ENCODE results near the gene CHST7. TPM values are rescaled to one million over a fixed set of nuclear protein-coding genes. Genes with fewer than 3 reads are reported as not detected.

CHST7 gene
- total RNA-seq, 1 donor from 2014 or later, result 13.8 TPM

GRCh38 chrX:46571423-46572339, 1.9 kb upstream of the CHST7 start:
- DNase-seq (no peak), ATAC-seq (no peak)
- intact Hi-C loops (cut with micrococcal nuclease), result no loop called here

GRCh38 chrX:46572340-46572936, 1.1 kb upstream of the CHST7 start:
- no peak for ATAC-seq
- DNase-seq, result no peak
- intact Hi-C loops (cut with micrococcal nuclease), result no loop called here

- intact Hi-C loops (cut with micrococcal nuclease), result no loop called here
- DNase-seq, result peak; percentile 66
- ATAC-seq, result peak; percentile 36
Observed at GRCh38 chrX:46573892-46574773, 568 bp downstream of the CHST7 start.

- DNase-seq, result peak; percentile 59
- intact Hi-C loops (cut with micrococcal nuclease), result no loop called here
- peak; percentile 25 for ATAC-seq
Observed at GRCh38 chrX:46574774-46575381, 1.3 kb downstream of the CHST7 start.

GRCh38 chrX:46575586-46575985, 2.0 kb downstream of the CHST7 start:
- ATAC-seq (no peak), DNase-seq (no peak)
- intact Hi-C loops (cut with micrococcal nuclease), result no loop called here

- intact Hi-C loops (cut with micrococcal nuclease), result no loop called here
- peak; percentile 31 for DNase-seq
- peak; percentile 29 for ATAC-seq
Observed at GRCh38 chrX:46575991-46576392, 2.4 kb downstream of the CHST7 start.

GRCh38 chrX:46576458-46576857, 2.9 kb downstream of the CHST7 start:
- DNase-seq (peak; percentile 40), ATAC-seq (peak; percentile 14)
- intact Hi-C loops (cut with micrococcal nuclease), result no loop called here

GRCh38 chrX:46577221-46578005, 3.8 kb downstream of the CHST7 start:
- intact Hi-C loops (cut with micrococcal nuclease), result no loop called here
- no peak for DNase-seq
- peak; percentile 2 for ATAC-seq

- DNase-seq (no peak), ATAC-seq (no peak)
- intact Hi-C loops (cut with micrococcal nuclease), result no loop called here
Observed at GRCh38 chrX:46579250-46579649, 5.7 kb downstream of the CHST7 start.

GRCh38 chrX:46580613-46581012, 7.0 kb downstream of the CHST7 start:
- no peak for ATAC-seq
- no peak for DNase-seq
- intact Hi-C loops (cut with micrococcal nuclease), result no loop called here

GRCh38 chrX:46582325-46582724, 8.8 kb downstream of the CHST7 start:
- no peak for ATAC-seq
- intact Hi-C loops (cut with micrococcal nuclease), result no loop called here

GRCh38 chrX:46582966-46583365, 9.4 kb downstream of the CHST7 start:
- DNase-seq, result no peak
- intact Hi-C loops (cut with micrococcal nuclease), result no loop called here
- peak; percentile 32 for ATAC-seq

More at GRCh38 chrX:46582325-46582724, 8.8 kb downstream of the CHST7 start:
- DNase-seq, result no peak

GRCh38 chrX:46584736-46585135, 11.2 kb downstream of the CHST7 start:
- ATAC-seq (no peak), DNase-seq (no peak)
- intact Hi-C loops (cut with micrococcal nuclease), result no loop called here

- no peak for DNase-seq
- intact Hi-C loops (cut with micrococcal nuclease), result no loop called here
- ATAC-seq, result no peak
Observed at GRCh38 chrX:46587158-46587557, 13.6 kb downstream of the CHST7 start.

- DNase-seq (no peak), ATAC-seq (peak; percentile 60)
- intact Hi-C loops (cut with micrococcal nuclease), result no loop called here
Observed at GRCh38 chrX:46587753-46588171, 14.2 kb downstream of the CHST7 start.

- peak; percentile 55 for DNase-seq
- intact Hi-C loops (cut with micrococcal nuclease), result no loop called here
- peak; percentile 83 for ATAC-seq
Observed at GRCh38 chrX:46588263-46588662, 14.7 kb downstream of the CHST7 start.

- intact Hi-C loops (cut with micrococcal nuclease), result no loop called here
- ATAC-seq (peak; percentile 23), DNase-seq (no peak)
Observed at GRCh38 chrX:46589977-46590723, 16.6 kb downstream of the CHST7 start.

GRCh38 chrX:46595084-46595483, 21.5 kb downstream of the CHST7 start:
- intact Hi-C loops (cut with micrococcal nuclease), result no loop called here
- ATAC-seq (no peak), DNase-seq (no peak)
